ENCODE data around the gene GPRIN2.

GPRIN2 gene

GRCh38 chr10:46547541-46548497 is 8.6 kb downstream of the GPRIN2 start:
- DNase-seq: no peak

DNA sequence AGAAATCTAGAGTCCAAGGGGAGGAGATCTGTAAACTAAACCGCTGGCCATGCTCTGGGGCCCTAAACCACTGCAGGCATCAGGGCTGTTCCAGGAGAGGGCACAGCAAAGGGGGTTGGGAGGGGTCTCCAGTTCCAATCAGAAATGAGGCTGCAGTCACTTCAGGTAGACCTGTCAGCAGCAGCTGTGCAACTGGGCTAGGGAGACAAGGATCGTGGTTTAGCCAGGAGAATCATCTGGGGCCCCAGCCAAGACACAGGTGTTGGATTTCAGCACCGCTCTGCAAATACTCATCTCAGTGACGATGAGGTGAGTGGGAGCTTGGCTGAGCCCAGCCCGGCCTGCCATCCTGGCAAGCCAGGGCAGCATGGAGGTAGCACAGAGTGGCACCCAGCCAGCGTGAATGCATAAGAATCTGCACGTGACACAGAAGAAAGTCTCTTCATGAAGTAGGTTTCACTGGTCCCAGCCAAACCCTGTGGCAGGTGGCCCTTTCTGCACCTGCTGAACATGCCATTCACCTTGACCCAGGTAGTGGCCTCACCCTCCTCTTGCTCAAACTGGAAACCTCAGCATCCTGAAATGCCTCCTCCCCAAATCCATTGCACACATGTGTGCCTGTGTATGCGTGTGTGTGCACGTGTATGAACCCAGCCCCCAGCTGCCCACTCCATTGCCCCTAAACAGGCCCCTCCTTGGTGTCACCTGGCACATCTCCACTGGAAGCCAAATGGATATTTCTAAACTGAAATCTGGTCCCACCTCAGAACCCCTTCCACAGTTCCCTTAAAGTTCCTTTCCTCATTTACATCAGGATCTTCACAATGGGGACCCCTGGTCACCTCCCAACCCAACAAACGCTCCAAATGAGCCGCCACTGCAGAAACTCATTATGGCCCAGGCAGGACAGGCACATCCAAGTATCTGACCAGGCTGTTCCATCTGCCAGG is 9.6 kb downstream of the GPRIN2 start:
- DNase-seq: no peak

DNA sequence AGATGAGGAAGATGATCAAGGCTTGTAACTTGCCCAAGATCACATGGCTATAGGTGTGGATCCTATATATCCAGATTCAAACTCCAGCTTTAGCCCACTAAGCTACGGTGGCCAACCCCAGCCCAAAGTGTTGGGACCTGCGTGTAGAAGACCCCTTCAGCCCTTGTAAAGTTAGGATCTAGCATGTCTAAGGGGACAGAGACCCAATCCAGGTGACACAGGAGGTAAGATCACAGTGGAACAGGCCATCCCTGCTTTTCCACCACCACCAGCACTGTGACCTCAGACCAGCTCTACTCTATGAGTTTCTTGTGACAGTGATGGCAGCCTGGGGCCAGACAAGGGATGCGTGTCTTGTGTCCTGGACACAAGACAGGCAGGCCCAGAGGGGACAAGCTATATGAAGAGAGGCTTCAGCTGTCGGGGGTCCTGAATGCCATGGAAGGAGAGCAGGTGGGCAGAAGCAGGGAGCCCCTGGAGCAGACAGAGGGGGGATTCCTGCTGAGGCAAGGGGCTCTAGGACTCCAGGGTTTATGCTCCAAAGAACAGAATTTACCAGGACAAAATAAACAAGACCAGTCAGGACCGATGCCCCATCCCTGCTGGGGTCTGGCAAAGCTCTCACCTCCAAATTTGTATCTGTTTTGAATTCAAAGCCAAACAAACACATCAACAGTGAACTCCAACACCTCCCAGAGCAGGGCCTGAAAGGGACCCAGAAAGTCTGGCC is 10.4 kb downstream of the GPRIN2 start:
- no peak for DNase-seq

DNA sequence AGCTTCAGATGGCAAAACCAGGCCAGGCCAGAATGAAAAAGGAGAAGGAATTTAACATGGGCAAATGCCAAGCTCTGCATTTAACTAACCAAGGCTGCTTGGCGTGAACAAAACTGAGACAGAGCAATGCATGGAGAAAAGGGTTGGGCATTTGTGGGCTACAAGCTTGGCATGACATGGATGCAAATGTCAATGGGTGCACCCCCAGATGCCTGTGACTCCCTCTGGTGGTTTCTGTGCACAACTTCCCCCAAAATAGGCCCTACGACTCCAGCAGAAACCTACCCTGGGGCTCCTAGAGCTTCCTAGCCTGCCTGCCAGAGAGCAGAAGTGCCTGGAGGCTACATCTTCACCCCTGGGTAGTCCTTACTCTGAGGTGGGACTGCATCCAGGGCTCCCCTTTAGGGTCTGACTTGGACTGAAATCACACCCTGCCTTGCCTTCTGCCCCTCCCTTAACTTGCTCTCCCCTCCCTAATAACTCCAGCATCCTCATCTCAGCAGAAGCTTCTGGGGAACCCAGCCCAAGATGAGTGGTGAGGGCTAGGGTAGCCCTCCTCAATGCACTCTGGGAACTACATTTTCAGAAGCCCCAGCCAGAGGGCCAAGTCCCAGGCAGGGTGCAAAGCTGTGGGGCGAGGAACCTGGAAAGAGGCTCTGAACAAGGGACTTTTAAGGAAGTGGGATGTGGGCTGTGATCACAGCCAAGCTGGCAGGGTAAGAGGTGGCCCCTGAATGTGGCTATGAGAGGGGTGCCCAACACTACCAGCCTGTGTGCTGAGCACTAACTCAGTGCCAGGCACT is 11.3 kb downstream of the GPRIN2 start:
- peak; percentile 17 for DNase-seq

- no peak for DNase-seq
Observed at GRCh38 chr10:46543466-46544377, 12.7 kb downstream of the GPRIN2 start.

GRCh38 chr10:46542567-46543465 is 13.6 kb downstream of the GPRIN2 start:
- no peak for DNase-seq

DNA sequence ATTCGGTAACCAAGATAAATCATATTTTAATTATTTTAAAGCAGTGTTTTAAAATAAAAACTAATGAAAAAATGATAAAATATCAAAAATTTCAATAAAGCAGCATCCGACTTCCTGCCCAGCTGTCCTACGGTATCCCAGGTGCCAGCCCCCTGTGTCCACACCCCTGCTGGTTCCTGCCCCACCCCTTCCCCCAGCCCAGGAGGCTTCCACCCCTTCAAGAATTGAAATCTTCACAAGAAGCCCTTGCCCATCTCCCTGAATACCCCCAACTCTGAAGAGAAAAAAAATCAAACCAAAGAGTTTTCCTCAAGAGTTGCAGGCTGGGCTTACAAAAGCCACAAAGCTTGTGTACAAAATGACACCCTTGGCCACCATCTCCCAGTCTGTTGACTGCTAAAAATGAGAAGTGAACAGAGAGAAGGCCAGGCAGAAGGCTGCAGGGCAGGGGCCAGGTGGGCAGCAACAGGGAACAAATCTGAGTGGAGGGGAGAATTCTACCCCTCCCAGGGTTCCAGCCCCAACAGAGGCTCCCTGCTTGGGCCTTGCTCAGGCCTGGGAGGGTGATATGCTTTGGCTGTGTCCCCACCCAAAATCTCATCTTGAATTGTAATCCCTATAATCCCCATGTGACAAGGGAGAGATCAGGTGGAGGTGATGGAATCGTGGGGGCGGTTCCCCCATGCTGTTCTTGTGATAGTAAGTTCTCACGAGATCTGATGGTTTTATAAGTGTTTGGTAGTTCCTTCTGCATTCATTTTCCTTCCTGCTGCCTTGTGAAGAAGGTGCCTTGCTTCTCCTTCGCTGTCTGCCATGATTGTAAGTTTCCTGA is 14.5 kb downstream of the GPRIN2 start:
- no peak for DNase-seq

- peak; percentile 46 for DNase-seq
Observed at GRCh38 chr10:46541017-46541661, 15.3 kb downstream of the GPRIN2 start.

- DNase-seq: no peak
Observed at GRCh38 chr10:46540412-46541016, 15.9 kb downstream of the GPRIN2 start.

DNA sequence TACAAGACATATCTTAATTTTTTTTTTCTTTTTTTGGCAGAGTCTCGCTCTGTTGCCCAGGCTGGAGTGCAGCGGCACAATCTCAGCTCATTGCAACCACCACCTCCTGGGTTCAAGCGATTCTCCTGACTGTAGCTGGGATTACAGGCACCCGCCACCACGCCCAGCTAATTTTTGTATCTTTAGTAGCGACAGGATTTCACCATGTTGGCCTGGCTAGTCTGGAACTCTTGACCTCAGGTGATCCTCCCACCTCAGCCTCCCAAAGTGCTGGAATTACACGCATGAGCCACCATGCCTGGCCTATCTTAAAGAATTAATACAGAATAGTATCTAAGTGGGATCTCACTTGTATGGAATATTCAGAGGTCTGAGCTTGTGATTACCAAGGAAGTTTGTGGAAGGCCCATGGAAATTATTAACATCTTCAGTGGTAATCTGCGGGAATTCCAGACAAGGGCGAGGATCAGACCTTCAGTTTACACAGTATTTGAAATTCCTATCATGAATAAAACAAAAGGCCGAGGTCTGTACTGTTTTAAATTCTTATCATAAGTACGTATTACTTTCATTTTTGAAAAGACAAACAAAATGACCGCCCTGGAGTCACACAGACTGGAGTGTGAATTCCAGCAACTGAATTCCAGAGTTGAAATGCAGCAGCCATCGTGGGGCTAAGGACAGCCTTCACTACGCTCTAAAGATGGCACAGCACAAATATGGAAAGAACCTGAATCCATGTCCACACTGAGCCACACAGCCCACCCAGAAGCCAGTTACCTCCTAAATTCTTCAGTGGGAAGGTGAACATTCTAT is 16.7 kb downstream of the GPRIN2 start:
- DNase-seq: peak; percentile 38

DNA sequence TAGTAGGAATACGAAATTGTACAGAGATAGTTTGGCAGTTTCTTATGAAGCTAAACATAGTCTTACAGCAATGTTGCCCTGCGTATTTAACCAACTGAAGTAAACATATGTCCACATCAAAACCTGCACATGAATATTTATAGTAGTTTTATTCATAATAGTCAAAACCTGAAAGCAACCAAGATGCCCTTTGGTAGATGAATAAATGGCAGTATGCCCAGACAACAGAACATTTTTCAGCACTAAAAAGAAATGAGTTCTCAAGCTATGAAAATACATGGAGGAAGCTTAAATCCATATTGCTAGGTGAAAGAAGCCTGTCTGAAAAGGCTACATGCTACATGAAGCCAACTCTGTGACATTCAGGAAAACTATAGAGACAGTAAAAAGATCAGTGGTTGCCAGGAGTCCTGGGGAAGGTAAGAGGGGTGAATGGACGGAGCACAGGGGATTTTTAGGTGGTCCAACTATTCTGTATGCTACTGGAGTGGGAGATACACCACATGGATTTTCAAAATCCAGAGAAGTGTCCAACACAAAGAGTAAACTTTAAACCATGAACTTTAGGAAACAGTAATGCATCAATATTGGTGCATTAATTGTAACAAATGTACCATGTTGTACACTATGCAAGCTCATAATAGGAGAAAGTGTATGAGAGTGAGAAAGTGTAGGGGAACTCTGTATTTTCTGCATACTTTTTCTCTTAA is 17.6 kb downstream of the GPRIN2 start:
- DNase-seq: no peak

GRCh38 chr10:46538155-46538554 is 18.3 kb downstream of the GPRIN2 start:
- no peak for DNase-seq

DNA sequence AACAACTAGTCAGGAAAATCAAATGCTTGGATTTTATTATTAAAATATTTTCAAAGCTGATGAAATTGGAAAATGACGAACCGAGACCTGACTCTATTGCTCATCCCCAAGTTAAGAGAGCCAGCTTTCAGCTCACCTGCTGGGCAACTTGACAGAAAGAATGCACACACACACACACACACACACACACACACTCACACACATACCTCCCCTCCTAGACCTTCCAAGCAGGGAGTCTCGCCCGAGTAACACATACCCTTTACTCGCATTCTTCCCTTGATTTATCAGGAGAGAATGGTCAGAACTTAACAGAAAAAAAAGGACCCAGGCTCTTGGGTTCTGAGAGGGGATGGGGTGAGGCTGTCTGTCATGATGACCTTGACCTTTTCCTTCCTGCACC is 19.1 kb downstream of the GPRIN2 start:
- no peak for DNase-seq

DNA sequence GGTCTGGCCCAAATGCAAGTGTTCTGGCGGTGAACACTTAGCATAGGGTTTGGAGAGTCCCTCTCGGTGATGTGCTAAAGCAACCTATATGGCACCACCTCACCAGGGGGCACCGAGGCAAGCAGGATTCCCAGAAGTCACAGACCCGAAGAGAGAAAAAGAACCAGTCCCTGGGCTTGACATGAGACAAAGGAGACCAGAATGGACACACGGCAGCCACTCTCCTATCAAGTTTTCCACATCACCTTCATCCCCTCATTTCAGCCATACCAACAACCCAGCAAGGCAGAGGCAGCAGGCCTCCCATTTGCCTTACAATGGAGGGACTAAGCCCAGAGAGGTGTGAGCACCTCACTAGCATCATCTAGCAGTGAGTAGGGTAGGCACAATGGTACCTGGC is 19.7 kb downstream of the GPRIN2 start:
- no peak for DNase-seq

DNA sequence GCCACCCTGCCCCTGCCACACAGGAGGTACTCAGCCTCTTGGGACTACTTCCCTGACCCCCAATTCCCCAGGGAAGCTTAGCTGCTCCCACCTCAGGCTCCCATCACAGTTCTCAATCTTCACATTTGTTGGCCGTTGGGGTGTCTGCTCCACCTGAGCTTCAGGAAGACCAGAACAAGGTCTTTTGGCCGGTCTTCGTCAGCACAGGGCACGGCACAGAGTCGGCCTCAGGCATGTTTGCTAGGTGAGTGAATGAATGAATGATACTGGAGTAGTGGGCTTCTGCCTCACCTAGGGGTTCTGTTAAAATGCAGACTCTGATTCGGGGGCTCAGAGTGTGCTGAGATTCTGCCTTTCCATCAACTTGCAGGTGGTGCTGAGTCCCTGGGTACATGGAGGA is 20.3 kb downstream of the GPRIN2 start:
- no peak for DNase-seq

DNA sequence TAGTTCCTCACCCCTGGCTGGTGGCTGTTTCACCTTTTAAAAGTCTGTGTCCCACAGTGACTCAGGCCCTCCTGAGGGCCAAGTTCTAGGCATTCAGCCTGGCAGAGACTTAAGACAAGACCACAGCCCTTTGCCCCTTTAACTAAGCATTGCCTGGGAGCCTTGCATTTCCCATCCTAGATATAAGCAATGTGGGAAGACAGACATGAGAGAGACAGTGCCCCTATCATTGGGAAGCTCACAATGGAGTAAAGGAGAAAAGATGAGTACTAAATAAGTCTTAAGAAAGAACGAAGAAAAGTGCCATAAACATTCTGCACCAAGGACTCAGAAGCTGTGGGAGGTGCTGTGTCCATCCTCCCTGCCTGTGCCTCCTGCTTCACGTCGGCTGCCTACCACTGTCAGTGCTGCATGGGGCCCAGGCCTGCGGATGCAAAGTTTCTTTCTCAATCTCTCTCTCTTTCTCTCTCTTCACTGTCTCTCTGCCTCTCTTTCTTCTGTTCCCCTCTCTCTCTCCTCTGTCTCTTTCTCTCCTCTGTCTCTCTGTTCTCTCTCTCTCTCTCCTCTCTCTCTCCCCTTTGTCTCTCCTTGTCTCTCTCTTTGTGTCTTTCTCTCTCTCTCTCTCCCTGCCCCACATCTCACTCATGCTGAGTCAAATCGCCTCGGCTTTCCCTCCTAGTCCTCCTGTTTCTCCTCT is 21.5 kb downstream of the GPRIN2 start:
- DNase-seq: no peak
